ENCODE measurements around the gene LCE5A. TPM values are rescaled to one million over a fixed set of nuclear protein-coding genes. Genes with fewer than 3 reads are reported as not detected.

The LCE5A gene
- not detected for total RNA-seq
- long read RNA-seq, donor 1: 0 reads
- long read RNA-seq, donor 2: 0 reads

- intact Hi-C loops (cut with DNase I, micrococcal nuclease): no loop called here
- Histone ChIP-seq H3K4me1 (ENCODE audit: low read depth) (peaks cover 1% of the 10 kb centered on the region), H3K4me3 (no peak within 1 kb of the TSS), H3K9me3 (no peaks in the 10 kb centered on the region), H3K36me3 (ENCODE audit: low read depth) (no peaks in the 10 kb centered on the region)
- no peak for TF ChIP-seq CTCF (IDR thresholded peaks at IDR 0.05)
- DNase-seq (no peak), ATAC-seq (no peak)
Observed at GRCh38 chr1:152510503-152510902, at the start of gene LCE5A. LCE5A (plus strand) TSS chr1:152510803; CDS start chr1:152511535, 732 bp downstream.

GRCh38 chr1:152461544-152461943 is 49.1 kb upstream of the LCE5A start:
- TF ChIP-seq CTCF (IDR thresholded peaks at IDR 0.05): peak; percentile 35
- ATAC-seq (peak; percentile 80), DNase-seq (peak in 1 of 3 donors; percentile 74)
- Histone ChIP-seq H3K4me3 (no peak overlapping the region), H3K4me1 (ENCODE audit: low read depth) (no peaks in the 10 kb centered on the region), H3K9me3 (no peaks in the 10 kb centered on the region), H3K36me3 (ENCODE audit: low read depth) (no peaks in the 10 kb centered on the region)
- intact Hi-C loops (cut with DNase I, micrococcal nuclease): no loop called here

- Histone ChIP-seq H3K9me3 (no peaks in the 10 kb centered on the region), H3K4me1 (ENCODE audit: low read depth) (no peaks in the 10 kb centered on the region), H3K4me3 (no peak overlapping the region), H3K36me3 (ENCODE audit: low read depth) (no peaks in the 10 kb centered on the region)
- TF ChIP-seq CTCF (IDR thresholded peaks at IDR 0.05): no peak
- intact Hi-C loops (cut with DNase I, micrococcal nuclease): no loop called here
- DNase-seq (no peak), ATAC-seq (no peak)
Observed at GRCh38 chr1:152462636-152463035, 48.0 kb upstream of the LCE5A start.

GRCh38 chr1:152466217-152466616 is 44.4 kb upstream of the LCE5A start:
- TF ChIP-seq CTCF (IDR thresholded peaks at IDR 0.05): no peak
- intact Hi-C loops (cut with DNase I, micrococcal nuclease): no loop called here
- Histone ChIP-seq H3K4me1 (ENCODE audit: low read depth) (no peaks in the 10 kb centered on the region), H3K36me3 (ENCODE audit: low read depth) (no peaks in the 10 kb centered on the region), H3K4me3 (no peak overlapping the region), H3K9me3 (no peaks in the 10 kb centered on the region)
- DNase-seq: no peak
- ATAC-seq: no peak

- Histone ChIP-seq H3K9me3 (peaks cover 14% of the 10 kb centered on the region), H3K36me3 (ENCODE audit: low read depth) (no peaks in the 10 kb centered on the region), H3K4me1 (ENCODE audit: low read depth) (no peaks in the 10 kb centered on the region), H3K4me3 (no peak overlapping the region)
- intact Hi-C loops (cut with DNase I, micrococcal nuclease): no loop called here
- no peak for ATAC-seq
- DNase-seq: no peak
- TF ChIP-seq CTCF (IDR thresholded peaks at IDR 0.05): no peak
Observed at GRCh38 chr1:152473887-152474537, 36.6 kb upstream of the LCE5A start.

Measured in mucosa of descending colon (tissue), 3 donors.